Measurements from ENCODE around the gene CFAP45.

- TF ChIP-seq KDM5A (IDR thresholded peaks at IDR 0.05): no peak
- no peak for TF ChIP-seq CTCF (IDR thresholded peaks at IDR 0.05)
- TF ChIP-seq MAX (IDR thresholded peaks at IDR 0.05): no peak
- no peak for TF ChIP-seq BCL3 (IDR thresholded peaks at IDR 0.05)
- no peak for TF ChIP-seq USF2 (IDR thresholded peaks at IDR 0.05)
- TF ChIP-seq HDAC2 (IDR thresholded peaks at IDR 0.05): no peak
- TF ChIP-seq CHD2 (IDR thresholded peaks at IDR 0.05; ENCODE audit: low read length, partially characterized antibody): no peak
- no peak for TF ChIP-seq KDM1A (IDR thresholded peaks at IDR 0.05; ENCODE audit: low read depth)
- TF ChIP-seq RAD21 (conservative IDR thresholded peaks at IDR 0.05 in 1 of 2, IDR thresholded peaks at IDR 0.05 in 1 of 2): no peak
- no peak for TF ChIP-seq E2F6 (IDR thresholded peaks at IDR 0.05; ENCODE audit: borderline replicate concordance, low read depth)
- no peak for TF ChIP-seq REST (IDR thresholded peaks at IDR 0.05)
- TF ChIP-seq PHF8 (IDR thresholded peaks at IDR 0.05; ENCODE audit: borderline replicate concordance, low read depth): no peak
Observed at GRCh38 chr1:159867664-159868026, 32.3 kb downstream of the CFAP45 start.
